HG02885 (cell line): ENCODE measurements around the gene STARD3.

Source experiments
- ATAC-seq: cut with Tn5 transposase; IDR thresholded peaks from one replicate; pipeline ENCODE4 v1.9.1; 2021; ENCODE audit warnings: mild to moderate bottlenecking; ENCODE audit not compliant: unreplicated experiment, poor library complexity

The STARD3 gene

DNA sequence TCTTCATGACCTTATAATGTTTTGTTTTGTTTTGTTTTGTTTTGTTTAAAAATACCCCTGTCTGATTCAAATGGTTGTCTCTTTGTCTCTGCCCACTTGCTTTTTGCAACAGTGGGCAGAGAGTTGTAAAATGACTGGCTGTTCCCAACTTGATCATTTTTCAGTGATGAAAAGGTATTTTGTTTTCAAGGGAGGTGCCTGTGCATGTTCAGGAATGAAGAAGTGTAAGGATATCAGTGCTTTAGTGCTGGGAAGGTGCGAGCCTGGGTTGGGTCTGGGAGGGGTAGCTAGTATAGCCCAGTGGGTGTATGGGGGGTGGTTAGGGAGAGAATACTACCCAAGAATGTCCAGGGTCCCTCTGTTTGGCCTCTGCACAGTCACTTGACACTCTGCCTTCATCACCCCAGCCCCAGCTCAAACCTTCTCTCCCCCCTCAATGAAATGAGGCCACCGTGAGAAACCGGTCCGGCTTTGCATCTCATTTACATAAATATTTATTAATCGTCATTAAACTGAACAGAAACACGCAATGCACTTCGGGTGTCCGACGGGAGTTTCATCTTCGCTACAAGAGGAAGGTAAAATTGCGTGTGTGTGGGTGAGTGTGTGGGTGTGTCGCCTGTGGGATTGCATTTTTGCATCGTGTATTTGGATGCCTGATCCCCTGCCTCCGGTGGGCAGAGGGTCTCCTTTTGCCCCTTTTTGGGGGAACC lies 33.5 kb upstream of the STARD3 start:
- no peak for ATAC-seq

DNA sequence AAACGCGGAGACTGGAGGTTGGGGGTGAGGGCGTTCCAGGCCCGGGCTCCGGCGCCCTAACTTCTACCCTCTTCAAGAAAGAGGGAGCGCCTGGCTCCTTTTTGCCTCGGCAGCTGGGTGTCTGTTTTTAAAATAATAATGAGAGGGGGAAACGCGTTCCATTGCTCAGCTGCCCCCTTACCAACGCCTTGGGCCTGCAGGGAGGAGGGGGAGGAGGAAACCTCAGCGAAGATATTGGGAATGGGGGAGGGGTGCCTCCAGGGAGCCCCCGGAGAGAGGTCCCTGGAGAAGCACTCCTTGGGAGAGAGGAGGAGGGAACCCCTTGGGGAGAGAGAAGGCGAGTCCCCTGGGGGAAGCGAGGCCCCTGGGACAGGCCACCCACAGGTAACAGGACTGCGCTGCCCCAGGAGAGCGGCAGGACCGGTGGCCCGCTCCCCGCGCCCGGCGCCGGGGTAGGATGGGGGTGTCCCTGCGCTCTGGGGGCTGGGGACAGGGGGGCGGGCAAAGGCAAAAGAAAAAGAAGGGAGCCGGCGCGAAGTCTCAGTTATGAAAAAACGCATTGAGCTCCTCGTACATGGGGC lies 31.9 kb upstream of the STARD3 start:
- no peak for ATAC-seq

DNA sequence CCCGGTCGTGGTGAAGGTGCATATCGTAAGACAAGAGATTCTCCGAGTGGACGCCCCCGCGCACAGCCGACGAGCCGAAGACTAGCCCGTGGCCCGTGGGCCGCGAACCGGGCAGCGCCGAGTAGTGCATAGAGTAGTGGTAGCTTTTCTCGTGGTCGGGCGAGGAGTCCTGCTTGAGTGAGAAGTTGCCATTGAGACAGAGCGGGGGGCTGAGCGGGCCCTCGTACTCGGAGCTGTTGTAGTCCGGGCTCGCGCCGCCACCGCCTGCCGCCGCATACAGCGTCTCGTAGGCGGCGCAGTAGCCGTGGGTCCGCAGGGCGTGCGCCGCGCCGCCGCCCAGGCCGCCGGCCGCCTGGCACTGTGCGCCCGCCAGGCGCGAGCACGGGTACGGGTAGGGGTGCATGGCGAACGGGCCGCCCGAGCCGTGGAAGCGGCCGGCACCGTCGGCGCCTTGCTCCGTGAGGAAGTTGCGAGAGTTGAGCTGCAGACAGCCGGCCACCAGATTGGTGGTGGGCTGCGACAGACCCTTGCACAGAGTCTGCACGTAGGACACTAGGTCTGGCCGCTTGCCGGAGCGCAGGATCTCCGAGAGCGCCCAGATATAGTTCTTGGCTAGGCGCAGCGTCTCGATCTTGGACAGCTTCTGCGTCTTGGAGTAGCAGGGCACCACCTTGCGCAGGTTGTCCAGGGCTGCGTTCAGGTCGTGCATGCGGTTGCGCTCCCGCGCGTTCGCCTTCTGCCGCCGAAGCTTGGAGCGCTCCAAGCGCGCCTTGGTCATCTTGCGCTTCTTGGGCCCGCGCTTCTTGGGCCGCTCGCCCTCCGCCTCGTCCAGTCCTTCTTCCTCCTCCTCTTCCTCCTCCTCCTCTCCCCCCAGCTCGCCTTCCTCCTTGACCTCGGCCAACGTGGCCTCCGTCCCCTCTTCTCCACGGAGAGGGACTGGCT lies 31.2 kb upstream of the STARD3 start:
- no peak for ATAC-seq

DNA sequence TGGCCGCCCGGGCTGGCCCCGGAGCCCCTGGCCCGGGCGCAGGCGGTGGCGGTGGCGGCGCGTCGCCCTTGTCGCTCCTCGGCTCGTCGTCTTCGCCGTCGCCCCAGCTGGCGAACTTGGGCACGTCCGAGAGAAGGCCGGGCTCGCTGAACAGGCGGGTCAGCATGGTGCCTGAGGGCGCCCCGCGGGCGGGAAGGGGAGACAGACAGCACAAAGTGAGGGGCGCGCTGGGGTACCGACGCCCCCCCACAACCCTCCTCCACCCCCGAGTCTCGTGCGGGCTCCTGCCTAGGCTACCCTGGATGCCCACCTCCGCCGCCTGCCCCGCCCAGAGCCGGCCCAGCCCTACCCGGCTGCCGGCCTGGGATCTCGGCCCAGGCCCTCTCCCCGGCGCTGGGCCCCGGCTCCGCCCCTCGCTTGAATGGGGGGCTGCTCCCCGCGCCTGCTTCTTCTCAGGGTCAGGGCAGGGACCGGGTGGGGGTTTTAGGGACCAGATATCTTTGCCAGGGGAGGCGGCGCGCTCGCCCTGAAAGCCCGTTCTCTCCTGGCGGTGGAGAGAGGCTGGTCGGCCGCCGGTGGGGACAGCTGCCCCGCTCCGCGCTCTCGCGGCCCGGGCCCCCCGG lies 30.4 kb upstream of the STARD3 start:
- ATAC-seq: no peak

DNA sequence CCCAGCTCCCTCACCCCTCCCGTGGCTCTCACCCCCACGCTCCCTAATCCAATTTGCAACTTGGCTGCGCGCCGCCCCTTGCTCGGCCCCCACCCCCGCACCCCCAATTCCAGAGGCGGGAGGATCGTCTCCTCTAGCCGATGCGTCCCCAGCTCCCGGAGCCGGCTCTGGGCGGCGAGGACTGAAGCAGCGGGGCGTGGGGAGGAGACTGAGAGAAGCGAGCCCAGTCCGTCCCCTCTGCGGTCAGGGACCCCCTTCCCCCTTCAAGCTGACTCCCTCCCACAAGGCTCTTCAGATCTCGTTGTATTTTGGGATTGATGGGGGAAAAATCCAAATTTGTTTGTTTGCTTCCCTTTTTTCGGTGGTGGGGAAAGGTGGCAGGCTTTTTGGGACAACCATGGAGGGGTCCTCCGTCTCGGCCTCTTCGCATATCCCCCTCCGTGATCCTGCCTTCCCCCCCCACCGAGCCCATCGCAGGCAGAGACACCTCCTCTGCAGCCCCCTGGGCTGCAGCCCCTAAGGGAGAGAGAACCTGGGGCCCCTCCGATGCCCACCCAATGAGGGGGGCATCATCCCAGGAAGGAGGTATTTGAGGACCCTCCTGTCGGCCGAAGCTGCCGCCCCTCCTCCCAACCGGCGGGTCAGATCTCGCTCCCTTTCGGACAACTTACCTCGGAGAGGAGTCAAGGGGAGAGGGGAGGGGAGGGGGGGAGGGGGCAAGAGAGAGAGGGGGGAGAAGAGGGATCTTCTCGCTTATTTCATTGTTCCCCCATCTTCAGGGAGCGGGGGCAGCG lies 29.7 kb upstream of the STARD3 start:
- no peak for ATAC-seq

DNA sequence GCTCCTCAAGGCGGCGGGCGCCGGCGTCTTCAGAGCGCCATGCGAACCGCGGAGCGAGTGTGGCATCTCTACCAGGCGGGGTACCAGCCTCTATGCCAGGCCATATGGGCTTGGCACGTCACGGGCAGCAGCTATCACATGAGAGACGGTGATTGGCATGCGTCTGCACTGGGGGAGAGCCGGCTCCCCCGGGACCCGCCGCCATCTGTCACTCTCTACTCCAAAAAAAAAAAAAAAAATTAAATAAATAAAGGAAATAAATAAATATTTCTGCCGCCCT lies 29.2 kb upstream of the STARD3 start, which contains the start of gene NEUROD2:
Gene NEUROD2 (minus strand): TSS at position 70 of the 280 bp plus-strand sequence. CDS start 1,321 bp downstream, outside the sequence.
- ATAC-seq: no peak

DNA sequence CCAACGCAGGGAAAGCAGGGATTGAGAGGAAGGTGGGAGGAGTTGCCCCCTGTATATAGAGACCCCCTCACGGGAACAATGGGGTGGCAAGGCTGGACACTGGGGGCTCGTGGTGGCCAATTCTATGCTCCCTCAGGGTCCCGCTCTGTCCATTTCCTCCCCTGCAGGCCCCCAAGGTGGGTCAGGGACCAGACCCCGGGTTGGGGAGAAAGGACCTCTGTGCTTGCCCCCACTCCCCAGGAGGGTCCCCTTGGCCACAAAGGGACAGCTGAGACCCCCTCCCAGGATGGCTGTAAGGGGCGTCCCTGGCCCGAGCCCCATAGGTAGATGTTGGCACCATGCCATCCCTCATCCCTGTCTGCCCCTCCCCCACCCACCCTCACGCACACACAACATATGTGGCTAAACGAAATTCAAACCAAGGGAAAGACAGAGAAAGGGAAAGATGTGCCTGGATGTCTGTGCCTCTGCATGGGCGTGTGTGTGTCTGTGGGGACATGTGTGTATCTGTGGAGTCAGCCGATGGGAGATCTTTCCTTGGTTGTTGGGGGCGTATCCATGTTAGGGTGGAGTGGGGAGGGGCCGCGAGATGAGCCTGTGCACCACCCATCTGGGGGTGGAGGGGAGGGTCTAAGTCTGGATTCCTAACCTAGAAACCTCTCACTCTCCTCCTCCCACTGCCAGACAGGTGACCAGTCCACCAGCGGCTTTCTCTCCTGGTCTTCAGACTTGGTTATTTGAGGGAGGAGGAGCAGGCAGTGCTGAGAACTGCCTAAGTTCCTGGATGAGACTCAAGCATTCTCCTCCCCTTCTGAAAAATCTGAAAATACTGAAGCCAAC lies 28.6 kb upstream of the STARD3 start:
- ATAC-seq: no peak

DNA sequence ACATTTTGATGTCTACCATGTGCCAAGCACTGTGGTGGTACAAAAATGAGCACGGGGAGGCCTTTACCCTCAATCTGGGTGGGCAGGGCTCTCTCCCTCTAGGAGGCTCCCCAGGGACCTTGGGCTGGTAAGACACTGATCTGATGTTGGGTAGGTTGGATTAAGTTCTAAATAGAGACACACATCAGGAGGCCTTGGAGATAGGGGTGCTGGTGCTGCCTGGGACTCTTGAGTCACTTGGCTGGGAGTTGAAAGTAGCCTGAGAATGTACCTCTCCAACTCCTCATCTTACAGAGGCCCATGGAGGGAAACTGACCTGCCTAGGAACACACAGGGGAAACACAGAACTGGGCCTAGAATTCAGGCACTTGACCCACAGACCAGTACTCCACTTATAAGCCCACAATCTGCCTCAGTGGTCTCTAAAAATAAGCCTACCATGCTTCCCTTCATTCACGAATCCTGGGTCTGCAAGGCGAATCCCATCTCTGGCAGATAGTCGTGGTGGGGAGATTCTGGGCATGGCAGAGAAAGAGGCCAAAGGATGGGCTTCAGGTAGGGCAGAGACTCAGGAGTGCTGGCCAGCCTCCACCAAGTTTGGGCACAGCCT lies 27.4 kb upstream of the STARD3 start:
- no peak for ATAC-seq

DNA sequence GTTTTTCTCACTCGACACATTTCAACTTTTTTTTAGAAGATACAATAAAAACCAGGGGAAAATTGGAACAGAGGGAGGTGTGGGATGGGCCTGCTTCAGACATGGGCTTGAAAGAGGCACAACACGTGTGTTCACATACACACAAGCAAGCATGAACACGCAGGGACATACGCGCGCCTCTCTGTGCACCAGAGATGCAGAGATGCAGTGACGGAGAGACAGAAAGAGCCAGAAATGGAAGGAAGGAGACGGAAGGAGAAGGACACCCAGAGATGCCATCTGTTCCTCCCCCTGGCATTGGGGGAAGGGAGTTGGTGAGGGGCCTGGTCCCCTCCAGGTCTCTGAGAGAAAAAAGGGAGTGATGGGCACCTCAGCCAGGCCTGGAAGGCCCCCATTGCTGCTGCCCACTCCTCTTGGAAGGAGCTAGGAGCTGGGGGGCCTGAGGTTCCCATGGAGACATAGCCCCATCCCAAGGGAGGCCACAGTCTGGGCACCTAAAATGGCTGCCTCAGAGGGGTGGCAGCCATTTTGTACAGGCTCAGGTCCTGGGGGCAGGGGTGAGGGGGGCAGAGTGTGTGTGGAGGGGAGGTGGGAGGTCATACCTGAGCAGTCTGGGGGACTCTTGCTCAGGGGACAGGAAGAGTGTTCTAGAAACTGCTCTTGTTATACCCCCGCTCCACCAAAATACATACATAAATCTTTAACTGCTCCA lies 25.4 kb upstream of the STARD3 start:
- ATAC-seq: no peak

DNA sequence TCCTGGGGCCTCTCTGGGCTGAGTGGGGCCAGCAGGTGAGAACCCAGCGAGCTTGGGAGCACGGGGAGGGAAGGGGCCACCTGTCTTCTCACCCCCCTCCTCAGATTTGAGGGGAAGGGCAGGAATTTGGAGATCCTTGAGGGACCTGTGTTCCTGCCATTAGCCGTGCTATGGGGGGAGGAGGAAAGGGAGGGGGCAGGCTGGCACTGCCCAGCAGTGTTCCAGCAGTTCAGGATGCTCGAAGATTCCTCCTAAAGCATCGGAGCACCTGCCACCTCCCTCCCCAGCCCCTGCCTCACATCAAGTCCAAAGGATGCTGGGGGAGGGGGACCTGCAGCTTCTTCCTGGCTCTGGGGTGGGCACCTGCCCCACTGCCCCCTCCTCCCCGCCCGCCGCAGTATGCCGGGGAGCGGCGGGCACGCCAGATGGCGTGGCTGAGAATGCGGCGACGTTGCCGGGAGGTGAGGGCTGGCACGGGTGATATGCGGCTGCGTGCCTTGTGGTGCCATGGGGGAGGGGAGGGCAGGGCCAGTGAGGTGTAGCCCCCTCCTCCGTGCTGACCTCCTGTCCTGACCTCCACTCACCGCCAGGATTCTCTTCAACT lies 24.6 kb upstream of the STARD3 start:
- ATAC-seq: no peak

DNA sequence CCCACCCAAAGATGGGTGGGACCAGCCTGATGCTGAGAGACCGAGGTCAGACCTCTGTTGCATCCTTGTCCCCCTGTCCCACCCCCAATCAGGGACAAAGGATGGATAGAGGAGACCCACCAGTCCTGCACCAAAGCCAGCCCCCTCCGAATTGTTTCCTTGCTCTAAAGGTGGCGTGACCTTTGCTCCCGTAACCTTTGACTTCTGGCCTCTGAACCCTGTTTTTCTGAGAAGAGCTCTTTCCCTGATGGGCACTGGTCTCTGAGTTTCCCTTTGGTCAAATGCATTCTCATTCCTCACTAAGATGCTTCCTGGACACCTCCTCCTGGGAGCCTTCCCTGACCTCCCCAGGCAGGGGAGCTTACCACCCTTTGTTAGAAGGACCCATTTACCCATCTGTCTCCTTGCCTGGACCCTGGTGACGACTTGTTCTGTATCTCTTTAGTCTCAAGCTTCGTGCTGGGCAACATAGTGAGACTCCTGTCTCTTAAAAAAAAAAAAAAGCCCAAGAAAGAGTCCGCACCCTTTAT lies 23.9 kb upstream of the STARD3 start:
- ATAC-seq: no peak

DNA sequence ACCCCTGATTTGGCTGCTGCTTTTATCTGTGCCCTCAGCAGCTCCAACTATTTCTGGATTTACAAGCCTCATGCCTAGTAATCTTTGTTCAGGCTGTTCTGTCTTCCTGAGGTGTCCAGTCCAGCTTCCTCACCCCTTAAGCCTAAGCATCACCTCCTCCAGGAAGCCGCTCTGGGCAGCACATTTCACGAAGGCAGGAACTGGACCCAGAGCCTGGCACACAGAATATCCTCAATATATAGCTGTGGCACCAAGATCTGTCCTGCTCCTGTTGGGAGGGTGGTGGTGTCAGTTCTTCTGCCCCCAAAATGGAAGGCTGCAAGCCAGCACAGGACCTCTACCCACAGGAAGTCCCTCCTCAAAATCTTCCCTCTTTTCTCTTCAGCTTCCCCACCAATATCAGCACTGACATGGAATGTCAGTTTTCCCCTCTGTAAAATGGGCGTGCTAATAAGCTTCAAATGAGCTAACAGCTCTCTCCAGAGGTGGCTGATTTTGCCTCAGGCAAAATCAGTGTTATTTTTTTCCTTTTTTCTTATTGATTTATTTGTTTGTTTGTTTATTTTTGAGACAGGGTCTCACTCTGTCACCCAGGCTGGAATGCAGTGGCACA lies 22.3 kb upstream of the STARD3 start:
- ATAC-seq: no peak

DNA sequence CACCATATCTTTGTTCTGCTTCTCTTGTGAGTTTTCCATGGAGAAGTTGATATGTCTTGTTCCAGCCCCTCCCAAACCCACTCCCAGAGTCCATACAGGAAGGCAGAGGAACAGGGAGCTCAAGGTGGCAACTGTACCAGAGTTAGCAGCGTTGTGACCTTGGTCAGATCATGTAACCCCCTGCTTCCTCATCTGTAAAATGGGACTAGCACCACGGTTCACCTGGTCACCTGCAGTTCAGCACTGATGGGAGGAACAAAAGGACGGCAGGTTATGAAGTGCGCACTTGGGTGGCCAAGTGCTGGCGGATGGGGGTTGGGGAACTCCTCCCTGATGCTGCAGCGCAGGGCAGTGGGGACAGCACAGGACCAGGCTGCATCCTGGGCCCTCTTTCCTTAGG lies 21.5 kb upstream of the STARD3 start:
- ATAC-seq: no peak

DNA sequence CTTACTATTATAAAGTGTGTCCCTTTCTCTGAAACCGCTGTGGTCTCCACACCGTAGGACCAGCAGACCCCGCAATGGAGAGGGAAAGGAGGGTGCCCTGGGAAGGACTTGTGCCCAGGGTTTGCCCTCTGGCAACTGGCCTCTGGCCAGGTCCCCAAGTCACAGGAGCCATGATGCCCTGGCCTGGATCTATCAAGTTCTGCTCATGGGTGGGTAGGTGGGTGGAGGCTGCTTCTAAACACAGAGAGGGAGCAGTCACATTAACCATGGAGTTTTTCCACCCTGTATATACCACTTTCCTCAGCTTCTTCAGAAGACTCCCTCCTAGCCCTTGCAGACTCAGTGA lies 19.9 kb upstream of the STARD3 start:
- no peak for ATAC-seq

DNA sequence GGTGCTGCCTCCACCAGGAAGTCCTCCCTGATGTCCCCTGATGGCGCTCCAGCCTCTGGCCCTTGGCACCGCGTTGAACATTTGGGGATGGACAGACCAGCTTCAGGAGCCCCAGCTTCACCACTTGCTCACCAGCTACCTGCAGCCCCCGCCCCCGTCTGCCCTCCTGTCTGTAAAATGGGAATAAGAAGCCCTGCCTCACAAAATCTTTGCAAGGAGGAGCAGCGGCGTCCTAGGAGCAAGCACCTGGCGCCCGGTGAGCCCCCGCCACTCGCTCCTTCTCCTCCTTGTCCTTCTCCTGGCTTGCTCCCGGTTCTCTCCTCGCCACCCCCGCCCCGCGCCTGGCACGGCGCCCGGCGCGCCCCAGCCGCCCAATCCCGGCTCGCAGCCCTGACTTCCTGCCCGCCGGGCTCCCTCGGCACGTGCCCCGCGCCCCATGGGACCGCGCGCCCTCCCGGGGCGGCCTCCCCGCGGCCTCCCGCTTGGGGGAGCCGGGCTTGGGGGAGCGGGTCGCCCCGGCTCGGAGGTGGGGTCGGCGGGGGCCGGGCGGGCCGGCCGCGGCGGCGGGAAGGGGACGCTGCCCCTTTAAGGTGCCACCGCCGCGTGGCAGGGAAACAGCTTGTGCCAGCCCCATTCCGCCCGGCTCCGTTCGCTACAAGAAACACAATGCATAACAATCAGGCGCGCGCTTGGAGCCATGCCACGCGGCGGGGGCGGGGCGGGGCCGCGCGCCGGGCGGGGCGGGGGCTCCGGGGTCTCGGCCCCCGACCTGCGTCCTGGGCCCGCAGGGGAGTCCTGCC lies 19.3 kb upstream of the STARD3 start:
- ATAC-seq: no peak

DNA sequence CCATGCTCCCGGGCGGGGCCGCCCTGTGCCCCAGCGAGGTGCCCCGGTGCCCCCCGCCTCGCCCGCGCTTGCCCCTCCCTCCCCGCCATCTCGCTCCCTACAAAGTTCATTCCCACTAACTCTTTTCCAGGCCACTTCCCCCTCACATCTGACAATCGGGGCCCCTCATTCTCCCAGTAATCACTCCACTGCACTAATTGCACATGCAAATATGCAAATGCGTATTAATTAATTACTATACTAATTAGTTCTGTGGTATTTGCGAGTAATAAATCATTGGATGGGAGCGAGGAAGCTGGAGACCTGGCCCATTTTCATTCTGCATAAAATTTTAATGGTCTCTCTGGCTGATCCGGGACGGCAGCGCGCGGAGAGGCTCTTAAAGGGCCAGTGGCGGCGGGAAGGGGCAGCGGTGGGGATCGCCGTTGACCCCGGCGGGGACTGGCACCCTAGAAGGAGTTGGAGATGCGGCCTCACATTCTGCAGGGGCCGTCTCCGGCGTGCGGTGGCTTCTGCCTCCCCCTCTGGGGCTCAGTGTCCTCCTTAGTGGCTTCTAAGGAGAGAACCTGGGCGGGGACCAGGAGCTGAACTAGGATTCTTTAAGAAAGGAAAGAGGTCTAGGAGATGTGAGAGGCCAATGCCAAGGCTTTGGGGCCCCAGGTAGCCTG lies 18.6 kb upstream of the STARD3 start:
- ATAC-seq: no peak
